Esophagus muscularis mucosa (tissue), 4 donors: Measurements from ENCODE around the gene C5orf58.

Source experiments
- EP300 ChIP-seq: sonication (generic); formaldehyde crosslinking; IDR thresholded peaks from one replicate; pipeline ENCODE4 v1.6.1; 2017; ENCODE audit warnings: antibody characterized with exemption
- POLR2A ChIP-seq: fragments of 450-650 bp; IDR thresholded peaks from one replicate; pipeline ENCODE4 v1.6.1; 2017; ENCODE audit warnings: antibody characterized with exemption, moderate library complexity, mild to moderate bottlenecking, low read depth
- POLR2AphosphoS5 ChIP-seq, 2 donors: sonication (generic); formaldehyde crosslinking; IDR thresholded peaks; one replicate each; pipeline ENCODE4 v1.6.1; 2017; ENCODE audit warnings: antibody characterized with exemption in 2 of 2
- TF ChIP-seq, protein P1 (sequence below), 3 experiments: fragments of 200-600 bp in 2 of 3; fragments of 450-650 bp in 1 of 3; sonication (generic) in 2 of 3; IDR thresholded peaks; one replicate each; pipeline ENCODE4 v1.5.1; 2017 to 2019; ENCODE audit warnings: antibody characterized with exemption in 3 of 3, mild to moderate bottlenecking in 2 of 3, moderate library complexity in 1 of 3

DNA sequence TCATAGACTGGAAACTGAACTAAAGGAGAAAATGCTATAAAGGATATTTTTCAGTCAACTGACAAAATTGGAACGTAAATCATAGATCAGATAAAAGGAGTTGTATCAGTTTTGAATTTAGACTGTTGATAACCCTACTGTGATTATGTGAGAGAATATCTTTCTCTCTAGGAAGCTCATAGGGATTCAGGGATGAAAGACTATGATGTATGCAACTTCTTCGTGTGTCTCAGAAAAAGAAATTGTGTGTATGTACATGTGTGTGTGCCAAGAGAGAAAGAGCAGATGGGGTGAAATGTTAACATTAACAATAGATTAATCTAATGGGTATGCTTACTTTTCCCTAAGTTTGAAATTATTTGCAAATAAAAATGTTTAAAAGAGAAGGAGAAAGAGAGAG is 30.7 kb upstream of the C5orf58 start:
- TF ChIP-seq, protein P1, sequence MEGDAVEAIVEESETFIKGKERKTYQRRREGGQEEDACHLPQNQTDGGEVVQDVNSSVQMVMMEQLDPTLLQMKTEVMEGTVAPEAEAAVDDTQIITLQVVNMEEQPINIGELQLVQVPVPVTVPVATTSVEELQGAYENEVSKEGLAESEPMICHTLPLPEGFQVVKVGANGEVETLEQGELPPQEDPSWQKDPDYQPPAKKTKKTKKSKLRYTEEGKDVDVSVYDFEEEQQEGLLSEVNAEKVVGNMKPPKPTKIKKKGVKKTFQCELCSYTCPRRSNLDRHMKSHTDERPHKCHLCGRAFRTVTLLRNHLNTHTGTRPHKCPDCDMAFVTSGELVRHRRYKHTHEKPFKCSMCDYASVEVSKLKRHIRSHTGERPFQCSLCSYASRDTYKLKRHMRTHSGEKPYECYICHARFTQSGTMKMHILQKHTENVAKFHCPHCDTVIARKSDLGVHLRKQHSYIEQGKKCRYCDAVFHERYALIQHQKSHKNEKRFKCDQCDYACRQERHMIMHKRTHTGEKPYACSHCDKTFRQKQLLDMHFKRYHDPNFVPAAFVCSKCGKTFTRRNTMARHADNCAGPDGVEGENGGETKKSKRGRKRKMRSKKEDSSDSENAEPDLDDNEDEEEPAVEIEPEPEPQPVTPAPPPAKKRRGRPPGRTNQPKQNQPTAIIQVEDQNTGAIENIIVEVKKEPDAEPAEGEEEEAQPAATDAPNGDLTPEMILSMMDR (IDR thresholded peaks at IDR 0.05) = no peak
- no peak for TF ChIP-seq POLR2AphosphoS5 (IDR thresholded peaks at IDR 0.05)
- no peak for TF ChIP-seq EP300
- no peak for TF ChIP-seq POLR2A
